ENCODE measurements around the gene PANK4.
"Not testable (repeated sequence)": the region's sequence is repeated elsewhere in the genome, so short reads cannot be mapped to it uniquely, and the experiment has no call there.

The PANK4 gene

GRCh38 chr1:2466958-2467554 is 59.3 kb downstream of the PANK4 start:
- DNase-seq (ENCODE audit: low read depth in 2 of 3, low spot score in 1 of 3): peak in 1 of 3 donors; percentile 12

GRCh38 chr1:2466270-2466665 is 60.1 kb downstream of the PANK4 start:
- no peak for DNase-seq (ENCODE audit: low read depth in 2 of 3, low spot score in 1 of 3)

GRCh38 chr1:2465371-2466269 is 60.8 kb downstream of the PANK4 start:
- no peak for DNase-seq (ENCODE audit: low read depth in 2 of 3, low spot score in 1 of 3)

DNA sequence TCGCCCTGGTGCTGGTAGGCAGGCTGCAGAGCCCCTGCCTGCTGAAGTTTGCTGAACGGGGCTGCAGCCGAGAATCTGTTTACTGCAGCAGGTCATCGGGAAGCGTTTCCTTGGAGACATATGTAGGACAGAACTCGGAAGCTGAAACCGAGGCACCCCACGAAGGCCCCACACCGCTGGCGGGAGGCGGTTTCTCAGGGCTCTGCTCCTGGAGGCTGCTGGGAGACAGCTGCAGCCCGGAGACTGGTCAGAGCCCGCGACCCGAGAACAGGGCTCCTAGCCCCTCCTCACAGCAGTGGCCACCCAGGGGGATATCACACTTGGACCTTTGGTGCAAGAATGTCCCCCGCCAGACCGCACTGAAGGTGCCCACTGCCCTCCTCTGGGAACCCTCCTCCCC is 63.0 kb downstream of the PANK4 start:
- no peak for DNase-seq (ENCODE audit: low read depth in 2 of 3, low spot score in 1 of 3)

DNA sequence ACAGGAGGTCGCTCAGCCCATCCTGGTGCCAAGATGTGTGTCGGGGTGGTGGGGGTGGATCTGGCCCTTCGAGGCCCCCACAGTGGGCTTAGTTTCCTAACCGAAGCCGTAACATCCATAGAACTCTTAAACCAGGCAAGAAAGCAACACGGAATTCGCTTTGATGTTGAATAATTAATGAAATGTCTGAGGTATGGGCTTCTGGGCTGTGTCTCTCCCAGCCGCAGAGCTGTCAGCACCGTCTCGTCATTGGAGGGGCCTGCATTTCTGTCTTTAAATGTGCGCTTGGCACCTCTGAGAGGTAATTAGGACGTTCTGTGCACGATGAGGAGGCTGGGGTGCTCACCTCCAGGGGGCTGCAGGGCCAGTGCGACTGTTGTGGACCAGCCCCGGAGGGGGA is 63.6 kb downstream of the PANK4 start:
- no peak for DNase-seq (ENCODE audit: low read depth in 2 of 3, low spot score in 1 of 3)

GRCh38 chr1:2460996-2461751 is 65.2 kb downstream of the PANK4 start:
- DNase-seq (ENCODE audit: low read depth in 2 of 3, low spot score in 1 of 3): no peak

DNA sequence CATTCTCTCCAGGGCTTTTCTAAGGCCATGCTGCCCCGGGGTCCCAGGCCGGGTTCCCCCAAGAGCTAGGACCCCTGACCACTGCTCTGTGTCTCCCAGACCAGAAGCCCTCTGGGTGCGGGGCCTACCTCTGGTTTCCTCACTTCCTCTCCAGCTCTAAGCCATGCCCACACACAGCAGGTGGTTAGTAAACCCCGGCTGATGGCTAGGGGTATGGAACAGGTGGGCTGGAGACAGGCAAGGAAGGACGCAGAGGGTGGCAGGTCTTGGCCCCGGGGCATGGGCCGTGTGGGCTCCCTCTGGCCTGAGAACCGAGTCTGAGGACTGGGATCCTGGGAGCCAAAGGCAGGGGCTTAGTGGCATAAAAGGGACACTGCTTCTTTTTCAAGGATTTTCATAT is 66.2 kb downstream of the PANK4 start:
- DNase-seq (ENCODE audit: low read depth in 2 of 3, low spot score in 1 of 3): no peak

GRCh38 chr1:2459757-2460156 is 66.6 kb downstream of the PANK4 start:
- no peak for DNase-seq (ENCODE audit: low read depth in 2 of 3, low spot score in 1 of 3)

- DNase-seq (ENCODE audit: low read depth in 2 of 3, low spot score in 1 of 3): not testable (repeated sequence)
Measured at GRCh38 chr1:2459102-2459753, 67.2 kb downstream of the PANK4 start.

GRCh38 chr1:2458687-2459086 is 67.7 kb downstream of the PANK4 start:
- no peak for DNase-seq (ENCODE audit: low read depth in 2 of 3, low spot score in 1 of 3)

Data from stimulated activated CD4-positive, alpha-beta T cell treated with anti-CD3 and anti-CD28 coated beads, Interleukin-12 subunit alpha, Interleukin-12 subunit beta, amount 100 ng/mL, for 48 hours (primary cell).